OCI-LY1 (cell line): ENCODE data around the gene TRPM4.

Experiments used
- CTCF ChIP-seq: fragments of 200-600 bp; sonication (generic), shearing (Covaris generic); IDR thresholded peaks from 2 replicates; pipeline ENCODE4 v1.5.1; 2017; ENCODE audit warnings: mild to moderate bottlenecking, antibody characterized with exemption, low read length, moderate library complexity, mixed read lengths
- EZH2 ChIP-seq: fragments of 200-600 bp; sonication (generic), shearing (Covaris generic); IDR thresholded peaks from 2 replicates; pipeline ENCODE4 v1.8.0; 2017; ENCODE audit warnings: borderline replicate concordance, mixed run types, mild to moderate bottlenecking, antibody characterized with exemption, low read length, moderate library complexity, mixed read lengths

DNA sequence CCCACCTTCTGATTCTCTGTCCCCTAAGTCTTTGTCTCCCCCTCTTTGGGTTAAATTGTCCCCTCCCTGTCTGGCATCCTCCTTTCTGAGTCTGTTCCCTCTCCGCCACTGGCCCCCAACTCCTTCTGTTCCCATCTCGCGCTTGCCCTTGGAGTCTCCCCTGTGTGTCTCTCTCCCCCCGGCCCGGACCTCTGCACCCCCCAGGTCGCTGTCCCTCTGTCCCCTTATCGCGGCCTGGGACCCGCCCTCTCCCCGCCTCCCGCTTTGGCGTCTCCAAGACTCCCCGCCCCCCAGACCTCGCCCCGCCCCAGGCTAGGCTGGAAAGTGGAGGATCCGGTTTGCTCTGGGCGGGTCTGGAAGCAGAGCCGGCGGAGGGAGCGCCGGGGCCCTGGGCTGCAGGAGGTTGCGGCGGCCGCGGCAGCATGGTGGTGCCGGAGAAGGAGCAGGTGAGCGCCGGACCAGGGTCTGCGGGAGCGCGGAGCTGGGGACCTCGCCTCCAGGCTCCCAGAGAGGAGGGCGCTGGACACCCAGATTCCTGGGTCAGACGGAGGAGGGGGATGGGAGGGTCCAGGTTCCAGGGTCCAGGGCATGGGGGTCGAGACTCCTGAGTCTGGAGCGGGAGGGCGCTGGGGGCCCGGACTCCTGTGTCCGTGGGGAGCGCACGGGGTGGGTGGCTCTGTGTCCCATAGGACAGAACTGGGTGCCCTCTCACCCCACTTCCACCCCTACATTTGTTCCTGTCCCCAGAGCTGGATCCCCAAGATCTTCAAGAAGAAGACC lies at the start of gene TRPM4:
- TF ChIP-seq EZH2 = no peak
- no peak for TF ChIP-seq CTCF
